ENCODE measurements around the gene RDH16. TPM values are rescaled to one million over a fixed set of nuclear protein-coding genes. Genes with fewer than 3 reads are reported as not detected.

The RDH16 gene
- total and polyA plus RNA-seq, 2 donors (not counting 3 experiments of a cell fraction or from before 2014, with no cell fraction given), result 0.08 to 0.29 TPM

GRCh38 chr12:56998316-56998715 lies 40.9 kb upstream of the RDH16 start:
- H3K4me3 ChIP-seq (replicated peaks in 1 of 3; ENCODE audit: insufficient read depth in 1 of 3, low read depth in 1 of 3, low read length in 3 of 3), result no peak overlapping the region
- ChIA-PET POLR2A (no interaction called here), CTCF (interaction anchor here (1.4 to 2.2 kb wide), 2 partner anchors 10 to 158 kb away, joined by 4 to 20 read pairs; no protein-coding TSS in a partner anchor)
- dilution Hi-C loops (cut with MboI; ENCODE audit: extremely low pct_ligation_motif_present, low sequenced_read_pairs) (no loop called here), intact Hi-C loops (cut with micrococcal nuclease) (no loop called here)
- peaks cover 0 to 20% of the 10 kb centered on the region in 2 experiments for H3K36me3 ChIP-seq (ENCODE audit: control insufficient read depth in 2 of 2, extremely low read depth in 1 of 2, insufficient read depth in 2 of 2, low read length in 2 of 2)
- H3K9me3 ChIP-seq (replicated peaks; ENCODE audit: control insufficient read depth, insufficient read depth, low read length), result no peaks in the 10 kb centered on the region
- DNase-seq (ENCODE audit: low read depth, low spot score) (no peak), FAIRE-seq (no peak)
- no peaks in the 10 kb centered on the region for H3K9me1 ChIP-seq (replicated peaks; ENCODE audit: control insufficient read depth, extremely low read depth, insufficient read depth, low read length)
- TF ChIP-seq JUN (IDR thresholded peaks at IDR 0.05; ENCODE audit: borderline replicate concordance, insufficient read depth, insufficient read length, low read depth), result no peak
- H3K79me2 ChIP-seq (ENCODE audit: control insufficient read depth, insufficient read depth, low read length), result peaks cover 2% of the 10 kb centered on the region
- no TSS peak for BruUV-seq (replicated peaks)
- no peak overlapping the region for H3K9ac ChIP-seq (replicated peaks; ENCODE audit: extremely low read depth, insufficient read depth, low read length)
- no peak overlapping the region for H3K27ac ChIP-seq (ENCODE audit: insufficient read depth, low read depth, low read length)
- H3K4me1 ChIP-seq (ENCODE audit: control insufficient read depth, extremely low read depth, insufficient read depth, low read length), result no peaks in the 10 kb centered on the region
- H3K27me3 ChIP-seq (ENCODE audit: control insufficient read depth in 2 of 2, insufficient read depth in 2 of 2, low read length in 2 of 2), result no peaks in the 10 kb centered on the region
- H4K20me1 ChIP-seq (replicated peaks; ENCODE audit: control insufficient read depth, extremely low read depth, insufficient read depth, low read length), result no peaks in the 10 kb centered on the region
- H3K4me2 ChIP-seq (ENCODE audit: insufficient read depth, low read length), result no peak overlapping the region
- no peak overlapping the region for H2AFZ ChIP-seq (ENCODE audit: low read depth, low read length)

GRCh38 chr12:56996793-56997545 lies 39.6 kb upstream of the RDH16 start:
- Histone ChIP-seq H3K79me2 (ENCODE audit: control insufficient read depth, insufficient read depth, low read length) (peaks cover 2% of the 10 kb centered on the region), H3K4me2 (ENCODE audit: insufficient read depth, low read length) (no peak overlapping the region), H3K27ac (ENCODE audit: insufficient read depth, low read depth, low read length) (no peak overlapping the region), H3K9me1 (replicated peaks; ENCODE audit: control insufficient read depth, extremely low read depth, insufficient read depth, low read length) (no peaks in the 10 kb centered on the region), H3K27me3 (ENCODE audit: control insufficient read depth in 2 of 2, insufficient read depth in 2 of 2, low read length in 2 of 2) (no peaks in the 10 kb centered on the region), H2AFZ (ENCODE audit: low read depth, low read length) (no peak overlapping the region), H3K4me3 (replicated peaks in 1 of 3; ENCODE audit: insufficient read depth in 1 of 3, low read depth in 1 of 3, low read length in 3 of 3) (no peak overlapping the region), H3K36me3 (ENCODE audit: control insufficient read depth in 2 of 2, extremely low read depth in 1 of 2, insufficient read depth in 2 of 2, low read length in 2 of 2) (peaks cover 0 to 8% of the 10 kb centered on the region in 2 experiments), H3K9ac (replicated peaks; ENCODE audit: extremely low read depth, insufficient read depth, low read length) (no peak overlapping the region), H3K9me3 (replicated peaks; ENCODE audit: control insufficient read depth, insufficient read depth, low read length) (no peaks in the 10 kb centered on the region), H3K4me1 (ENCODE audit: control insufficient read depth, extremely low read depth, insufficient read depth, low read length) (no peaks in the 10 kb centered on the region), H4K20me1 (replicated peaks; ENCODE audit: control insufficient read depth, extremely low read depth, insufficient read depth, low read length) (no peaks in the 10 kb centered on the region)
- intact Hi-C loops (cut with micrococcal nuclease) (no loop called here), dilution Hi-C loops (cut with MboI; ENCODE audit: extremely low pct_ligation_motif_present, low sequenced_read_pairs) (no loop called here)
- ChIA-PET POLR2A (no interaction called here), CTCF (interaction anchor here (1.1 to 2.2 kb wide), 5 partner anchors 9 to 157 kb away, joined by 3 to 20 read pairs (median 4); no protein-coding TSS in a partner anchor)
- peak; percentile 44 for DNase-seq (ENCODE audit: low read depth, low spot score)
- peak; percentile 62 for FAIRE-seq
- BruUV-seq (replicated peaks), result no TSS peak
- no peak for TF ChIP-seq EZH2 (IDR thresholded peaks at IDR 0.05; ENCODE audit: borderline replicate concordance, low read depth, low read length, severe bottlenecking)
